Neural crest cell (in vitro differentiated cells): ENCODE results near the gene DNAJB12. TPM values are rescaled to one million over a fixed set of nuclear protein-coding genes. Genes with fewer than 3 reads are reported as not detected.
"Not testable (repeated sequence)": the region's sequence is repeated elsewhere in the genome, so short reads cannot be mapped to it uniquely, and the experiment has no call there.

Experiments used
- DNase-seq: peaks from one replicate; pipeline ENCODE4 v3.0.0; 2021; ENCODE audit warnings: low read depth, mixed read lengths, low spot score
- H3K27ac Mint-ChIP-seq: one replicate; pipeline ENCODE4 v1.8.0; 2021; ENCODE audit warnings: mild to moderate bottlenecking, mixed read lengths; ENCODE audit not compliant: unreplicated experiment
- H3K27me3 Mint-ChIP-seq: 2 replicates; pipeline ENCODE4 v1.8.0; 2021; ENCODE audit warnings: low read depth, mild to moderate bottlenecking, mixed read lengths
- H3K36me3 Mint-ChIP-seq: 2 replicates; pipeline ENCODE4 v1.8.0; 2021; ENCODE audit warnings: low read depth, mild to moderate bottlenecking, mixed read lengths
- H3K4me1 Mint-ChIP-seq: 2 replicates; pipeline ENCODE4 v1.8.0; 2021; ENCODE audit warnings: mixed read lengths
- H3K4me3 Mint-ChIP-seq: one replicate; pipeline ENCODE4 v1.8.0; 2021; ENCODE audit warnings: mild to moderate bottlenecking, mixed read lengths
- H3K9me3 Mint-ChIP-seq: 2 replicates; pipeline ENCODE4 v1.8.0; 2021; ENCODE audit warnings: mixed read lengths
- CTCF ChIP-seq: fragments of 200-600 bp; sonication (generic); conservative IDR thresholded peaks from 2 replicates; pipeline ENCODE4 v1.5.0; 2021; ENCODE audit warnings: antibody characterized with exemption, mild to moderate bottlenecking
- long read RNA-seq: library from polyadenylated mRNA; unstranded; transcript quantifications from one replicate; pipeline ENCODE4 v2.0.0, GENCODE V29; 2020
- total RNA-seq: library from RNA; stranded (reverse); gene quantifications from 2 replicates; pipeline ENCODE4 v1.2.1, GENCODE V29; 2021

Gene DNAJB12
- 32.4 and 36.5 TPM in 2 replicates for total RNA-seq
- long read RNA-seq, full-length matches to known transcripts, result 14 of 34 reads
- long read RNA-seq, partial matches to known transcripts, result 3 of 34 reads
- long read RNA-seq, other reads (novel, unspliced or antisense), result 17 of 34 reads

- H3K27me3 Mint-ChIP-seq, result no peaks in the 10 kb centered on the region
- peak within 1 kb of the TSS; percentile 97 for H3K4me3 Mint-ChIP-seq
- TF ChIP-seq CTCF, result no peak
- no peaks in the 10 kb centered on the region for H3K36me3 Mint-ChIP-seq
- DNase-seq, result peak; percentile 83
- H3K9me3 Mint-ChIP-seq, result peaks cover 3% of the 10 kb centered on the region
- peaks cover 18% of the 10 kb centered on the region for H3K4me1 Mint-ChIP-seq
- peak within 1 kb of the TSS; percentile 100 for H3K27ac Mint-ChIP-seq
Observed at GRCh38 chr10:72354356-72355213, at the start of gene DNAJB12. TSS of gene DNAJB12 (minus strand) at chr10:72354919. CDS start at chr10:72354897, 22 bp downstream.

- H3K36me3 Mint-ChIP-seq, result peaks cover 32% of the 10 kb centered on the region
- not testable (repeated sequence) for H3K4me3 Mint-ChIP-seq, H3K9me3 Mint-ChIP-seq, H3K27ac Mint-ChIP-seq, DNase-seq, H3K27me3 Mint-ChIP-seq, H3K4me1 Mint-ChIP-seq
Observed at GRCh38 chr10:72395581-72395980, 40.9 kb upstream of the DNAJB12 start.

GRCh38 chr10:72392571-72392970 lies 37.9 kb upstream of the DNAJB12 start:
- no peak for DNase-seq
- H3K4me1 Mint-ChIP-seq, result peaks cover 18% of the 10 kb centered on the region
- H3K27me3 Mint-ChIP-seq, result no peaks in the 10 kb centered on the region
- peak overlapping the region; percentile 38 for H3K27ac Mint-ChIP-seq
- peaks cover 3% of the 10 kb centered on the region for H3K9me3 Mint-ChIP-seq
- H3K4me3 Mint-ChIP-seq, result no peak overlapping the region
- TF ChIP-seq CTCF, result no peak
- H3K36me3 Mint-ChIP-seq, result peaks cover 19% of the 10 kb centered on the region

GRCh38 chr10:72390764-72391163 lies 36.0 kb upstream of the DNAJB12 start:
- Mint-ChIP-seq H3K4me1 (peaks cover 18% of the 10 kb centered on the region), H3K9me3 (no peaks in the 10 kb centered on the region), H3K27ac (no peak overlapping the region), H3K27me3 (no peaks in the 10 kb centered on the region), H3K4me3 (no peak overlapping the region), H3K36me3 (peaks cover 11% of the 10 kb centered on the region)
- DNase-seq, result no peak
- TF ChIP-seq CTCF, result no peak

GRCh38 chr10:72389716-72390115 lies 35.0 kb upstream of the DNAJB12 start:
- H3K27me3 Mint-ChIP-seq, result no peaks in the 10 kb centered on the region
- no peak overlapping the region for H3K4me3 Mint-ChIP-seq
- H3K27ac Mint-ChIP-seq, result no peak overlapping the region
- no peak for TF ChIP-seq CTCF
- no peak for DNase-seq
- no peaks in the 10 kb centered on the region for H3K9me3 Mint-ChIP-seq
- H3K36me3 Mint-ChIP-seq, result peaks cover 8% of the 10 kb centered on the region
- peaks cover 18% of the 10 kb centered on the region for H3K4me1 Mint-ChIP-seq

- DNase-seq, result no peak
- no peaks in the 10 kb centered on the region for H3K27me3 Mint-ChIP-seq
- no peak for TF ChIP-seq CTCF
- H3K4me1 Mint-ChIP-seq, result peaks cover 18% of the 10 kb centered on the region
- H3K36me3 Mint-ChIP-seq, result peaks cover 8% of the 10 kb centered on the region
- no peak overlapping the region for H3K27ac Mint-ChIP-seq
- no peaks in the 10 kb centered on the region for H3K9me3 Mint-ChIP-seq
- H3K4me3 Mint-ChIP-seq, result no peak overlapping the region
Observed at GRCh38 chr10:72389014-72389413, 34.3 kb upstream of the DNAJB12 start.
